ENCODE data around the gene TMEM255B.
"Not testable (repeated sequence)": the region's sequence is repeated elsewhere in the genome, so short reads cannot be mapped to it uniquely, and the experiment has no call there.

Gene TMEM255B

DNA sequence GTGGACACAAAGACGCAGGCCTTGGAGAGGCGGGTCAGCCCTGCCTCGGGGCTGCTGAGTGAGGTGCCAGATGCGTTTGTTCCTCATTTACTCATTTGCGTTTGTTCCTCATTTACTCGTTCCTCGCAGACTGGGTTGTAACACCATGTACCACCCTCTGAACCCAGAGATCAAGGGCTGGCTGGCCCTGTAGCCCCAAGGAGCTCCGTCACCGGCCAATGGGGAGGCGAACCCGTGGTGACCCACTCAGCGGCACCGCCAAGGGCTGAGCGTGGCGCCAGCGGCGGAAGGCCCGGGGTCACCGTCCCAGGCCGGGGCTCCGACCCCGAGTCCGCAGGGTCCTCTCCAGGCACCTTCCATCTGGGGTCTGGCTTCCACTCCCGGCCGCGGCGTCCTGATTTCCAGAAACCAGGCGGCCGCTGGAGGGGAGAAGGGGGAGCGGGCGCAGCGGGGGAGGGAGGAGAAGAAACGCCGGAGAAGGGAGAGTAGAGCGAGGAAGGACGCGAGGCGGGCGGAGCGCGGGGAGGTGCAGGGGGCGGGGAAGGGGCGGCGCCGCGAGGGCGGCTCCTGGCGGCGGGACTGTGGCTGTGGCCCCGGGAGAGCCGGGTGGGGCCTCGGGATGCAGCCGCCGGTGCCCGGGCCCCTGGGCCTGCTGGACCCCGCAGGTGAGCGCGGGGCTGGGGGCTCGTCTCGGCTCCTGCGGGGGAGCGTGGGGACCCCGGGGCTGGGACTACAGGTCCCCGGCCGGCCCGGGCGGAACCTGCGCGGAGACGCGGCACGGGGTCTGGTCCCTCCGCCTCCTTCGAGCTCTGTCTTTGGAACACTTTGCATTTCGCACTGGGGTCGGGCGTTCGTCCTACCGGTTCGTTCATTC, at the start of gene TMEM255B:
Gene TMEM255B (plus strand): TSS at position 576 of the 874 bp plus-strand sequence. CDS start 44 bp downstream, at position 620.
- Histone ChIP-seq H4K20me1 (peaks cover 0 to 9% (median 0%) of the 10 kb centered on the region in 11 experiments; a peak in 2 of 22 replicates), H3K9ac (peak within 1 kb of the TSS; percentile 65 to 92 (median 81)), H3K4me2 (peak within 1 kb of the TSS; percentile 93 to 99 (median 96)), H3K4me3 (peak within 1 kb of the TSS; percentile 55 to 76 (median 70)), H3K4me1 (peaks cover 18 to 40% (median 33%) of the 10 kb centered on the region in 10 experiments), H3K27me3 (peaks cover 28 to 52% (median 40%) of the 10 kb centered on the region in 11 experiments), H3K27ac (peak within 1 kb of the TSS; percentile 41 to 96 (median 79)), H3K9me3 (replicated peaks in 1 of 11) (no peaks in the 10 kb centered on the region), H3K36me3 (no peaks in the 10 kb centered on the region)
- TF ChIP-seq Cebpa-rat (IDR thresholded peaks at IDR 0.05) = no peak

DNA sequence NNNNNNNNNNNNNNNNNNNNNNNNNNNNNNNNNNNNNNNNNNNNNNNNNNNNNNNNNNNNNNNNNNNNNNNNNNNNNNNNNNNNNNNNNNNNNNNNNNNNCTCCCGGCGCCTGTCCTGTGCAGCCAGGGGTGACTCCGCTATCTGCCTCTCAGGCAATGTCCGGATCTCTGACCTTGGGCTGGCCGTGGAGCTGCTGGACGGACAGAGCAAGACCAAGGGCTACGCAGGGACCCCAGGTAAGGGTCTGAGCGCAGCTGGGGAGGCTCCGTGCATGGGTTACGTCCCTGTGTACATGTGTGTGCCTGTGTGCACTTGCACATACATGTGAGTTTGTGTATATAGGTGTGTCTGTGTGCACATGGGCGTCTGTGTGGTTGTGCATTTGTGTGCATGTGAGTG, 36.1 kb upstream of the TMEM255B start:
- no peaks in the 10 kb centered on the region for H3K36me3 ChIP-seq
- H4K20me1 ChIP-seq = peaks cover 0 to 4% (median 0%) of the 10 kb centered on the region in 11 experiments; a peak in 1 of 22 replicates
- H3K27me3 ChIP-seq = peaks cover 0 to 9% (median 1%) of the 10 kb centered on the region in 11 experiments; a peak in 11 of 22 replicates
- H3K4me3 ChIP-seq = no peak overlapping the region
- H3K27ac ChIP-seq = no peak overlapping the region
- TF ChIP-seq Cebpa-rat (IDR thresholded peaks at IDR 0.05) = no peak
- no peak overlapping the region for H3K9ac ChIP-seq
- H3K9me3 ChIP-seq (replicated peaks in 1 of 11) = peaks cover 12 to 22% (median 16%) of the 10 kb centered on the region in 11 experiments
- H3K4me2 ChIP-seq = no peak overlapping the region
- no peaks in the 10 kb centered on the region for H3K4me1 ChIP-seq

DNA sequence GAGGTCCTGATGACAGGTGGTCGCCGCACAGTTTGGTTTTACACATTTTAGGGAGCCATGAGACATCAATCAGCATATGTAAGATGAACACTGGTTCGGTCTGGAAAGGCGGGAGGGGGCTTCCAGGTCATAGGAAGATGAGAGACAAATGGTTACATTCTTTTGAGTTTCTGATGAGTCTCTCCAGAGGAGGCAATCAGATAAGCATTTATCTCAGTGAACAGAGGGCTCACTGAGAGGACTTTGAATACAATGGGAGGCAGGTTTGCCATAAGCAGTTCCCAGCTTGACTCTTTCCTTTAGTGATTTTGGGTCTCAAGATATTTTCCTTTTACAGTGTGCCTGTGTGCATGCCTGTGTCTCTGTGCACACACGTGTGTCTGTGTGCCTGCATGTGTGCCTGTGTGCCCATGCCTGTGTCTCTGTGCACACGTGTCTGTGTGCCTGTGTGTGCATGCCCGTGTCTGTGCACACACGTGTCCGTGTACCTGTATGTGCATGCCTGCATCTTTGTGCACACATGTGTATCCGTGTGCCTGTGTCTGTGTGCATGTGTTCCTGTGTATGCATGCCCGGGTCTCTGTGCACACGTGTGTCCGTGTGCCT, 35.5 kb upstream of the TMEM255B start:
- TF ChIP-seq Cebpa-rat (IDR thresholded peaks at IDR 0.05) = no peak
- Histone ChIP-seq H4K20me1 (peaks cover 0 to 7% (median 0%) of the 10 kb centered on the region in 11 experiments; a peak in 2 of 22 replicates), H3K4me1 (no peaks in the 10 kb centered on the region), H3K36me3 (no peaks in the 10 kb centered on the region), H3K4me2 (no peak overlapping the region), H3K4me3 (no peak overlapping the region), H3K9me3 (replicated peaks in 1 of 11) (peaks cover 18 to 28% (median 22%) of the 10 kb centered on the region in 11 experiments), H3K27me3 (peaks cover 4 to 15% (median 7%) of the 10 kb centered on the region in 11 experiments), H3K27ac (no peak overlapping the region), H3K9ac (no peak overlapping the region)

DNA sequence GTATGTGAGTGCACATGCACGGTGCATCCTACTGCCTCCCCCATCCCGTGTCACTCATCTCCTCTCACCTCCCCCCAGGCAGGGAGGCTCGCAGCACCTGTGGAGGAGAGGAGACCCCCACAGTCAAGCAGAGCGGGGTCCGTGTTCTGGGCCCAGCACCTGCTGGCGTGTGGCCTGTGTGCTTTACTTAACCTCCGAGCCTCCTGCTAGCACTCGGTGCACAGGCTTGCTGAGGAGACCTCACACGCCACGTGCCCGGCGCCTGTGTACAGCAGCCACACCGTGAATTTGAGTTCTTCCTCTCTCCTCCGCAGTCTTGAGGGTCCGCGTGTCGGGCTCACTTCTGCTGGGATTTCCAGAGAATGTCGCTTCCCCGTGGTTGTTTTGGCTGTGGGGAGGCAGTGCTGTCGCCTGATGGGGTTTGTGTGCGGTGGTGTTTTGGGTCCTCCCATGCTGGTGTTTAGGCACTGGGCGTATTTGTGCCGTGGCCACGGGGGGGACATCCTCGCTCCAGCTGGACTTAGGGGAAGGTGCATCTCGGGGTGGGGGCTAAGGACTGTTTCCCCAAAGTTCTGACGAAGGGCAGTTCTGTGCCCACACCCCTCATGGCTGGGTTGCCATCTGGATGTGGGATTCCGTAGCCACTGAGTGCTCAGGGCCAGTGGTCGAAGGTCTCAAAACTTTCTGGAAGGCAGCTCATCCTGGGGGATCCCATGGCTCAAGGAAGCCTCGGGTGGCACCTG, 34.8 kb upstream of the TMEM255B start:
- H3K27ac ChIP-seq = no peak overlapping the region
- no peaks in the 10 kb centered on the region for H3K36me3 ChIP-seq
- H4K20me1 ChIP-seq = peaks cover 0 to 13% (median 0%) of the 10 kb centered on the region in 11 experiments; a peak in 5 of 22 replicates
- peaks cover 11 to 22% (median 14%) of the 10 kb centered on the region in 11 experiments for H3K27me3 ChIP-seq
- TF ChIP-seq Cebpa-rat (IDR thresholded peaks at IDR 0.05) = no peak
- H3K4me1 ChIP-seq = no peaks in the 10 kb centered on the region
- no peak overlapping the region for H3K4me3 ChIP-seq
- H3K4me2 ChIP-seq = no peak overlapping the region
- no peak overlapping the region for H3K9ac ChIP-seq
- peaks cover 19 to 32% (median 24%) of the 10 kb centered on the region in 11 experiments for H3K9me3 ChIP-seq (replicated peaks in 1 of 11)

DNA sequence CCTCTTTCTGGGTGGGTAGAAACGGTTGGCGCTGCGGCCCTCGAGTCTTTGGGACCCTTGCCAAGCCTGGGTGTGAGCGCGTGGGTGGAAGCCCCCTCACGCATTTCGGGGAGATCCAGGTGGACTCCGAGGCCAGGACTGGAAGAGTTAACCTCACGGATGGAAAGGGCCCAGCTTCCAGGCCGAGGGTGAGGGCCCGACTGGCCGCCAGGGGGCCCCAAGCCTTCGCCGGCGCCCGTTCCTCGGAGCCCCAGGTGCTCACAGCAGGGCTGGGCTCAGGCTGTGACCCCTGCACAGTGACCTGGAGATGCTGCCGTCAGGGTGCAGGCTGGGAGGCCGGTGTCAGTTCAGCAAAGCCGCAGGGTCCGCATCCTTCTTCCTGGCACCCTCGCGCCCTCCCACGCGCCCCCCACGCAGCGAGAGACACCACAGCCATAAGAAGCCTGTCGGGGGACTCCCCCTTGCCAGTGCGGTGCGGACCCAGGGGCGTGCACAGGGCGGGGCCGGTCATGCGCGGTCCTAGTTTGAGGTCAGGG, 34.2 kb upstream of the TMEM255B start:
- Histone ChIP-seq H3K27me3 (peaks cover 17 to 29% (median 21%) of the 10 kb centered on the region in 11 experiments), H4K20me1 (peaks cover 0 to 19% (median 0%) of the 10 kb centered on the region in 11 experiments; a peak in 5 of 22 replicates), H3K9me3 (replicated peaks in 1 of 11) (peaks cover 19 to 32% (median 24%) of the 10 kb centered on the region in 11 experiments), H3K27ac (no peak overlapping the region), H3K4me3 (no peak overlapping the region), H3K4me1 (no peaks in the 10 kb centered on the region), H3K36me3 (no peaks in the 10 kb centered on the region), H3K4me2 (no peak overlapping the region), H3K9ac (no peak overlapping the region)
- TF ChIP-seq Cebpa-rat (IDR thresholded peaks at IDR 0.05) = no peak

DNA sequence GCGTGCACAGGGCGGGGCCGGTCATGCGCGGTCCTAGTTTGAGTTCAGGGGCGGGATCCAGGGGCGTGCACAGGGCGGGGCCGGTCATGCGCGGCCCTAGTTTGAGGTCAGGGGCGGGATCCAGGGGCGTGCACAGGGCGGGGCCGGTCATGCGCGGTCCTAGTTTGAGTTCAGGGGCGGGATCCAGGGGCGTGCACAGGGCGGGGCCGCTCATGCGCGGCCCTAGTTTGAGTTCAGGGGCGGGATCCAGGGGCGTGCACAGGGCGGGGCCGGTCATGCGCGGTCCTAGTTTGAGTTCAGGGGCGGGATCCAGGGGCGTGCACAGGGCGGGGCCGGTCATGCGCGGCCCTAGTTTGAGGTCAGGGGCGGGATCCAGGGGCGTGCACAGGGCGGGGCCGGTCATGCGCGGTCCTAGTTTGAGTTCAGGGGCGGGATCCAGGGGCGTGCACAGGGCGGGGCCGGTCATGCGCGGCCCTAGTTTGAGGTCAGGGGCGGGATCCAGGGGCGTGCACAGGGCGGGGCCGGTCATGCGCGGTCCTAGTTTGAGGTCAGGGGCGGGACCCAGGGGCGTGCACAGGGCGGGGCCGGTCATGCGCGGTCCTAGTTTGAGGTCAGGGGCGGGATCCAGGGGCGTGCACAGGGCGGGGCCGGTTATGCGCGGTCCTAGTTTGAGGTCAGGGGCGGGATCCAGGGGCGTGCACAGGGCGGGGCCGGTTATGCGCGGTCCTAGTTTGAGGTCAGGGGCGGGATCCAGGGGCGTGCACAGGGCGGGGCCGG, 33.5 kb upstream of the TMEM255B start:
- not testable (repeated sequence) for H3K9ac ChIP-seq, H3K4me2 ChIP-seq, H3K27ac ChIP-seq, H3K4me3 ChIP-seq, H3K36me3 ChIP-seq, H3K4me1 ChIP-seq
- peaks cover 19 to 32% (median 24%) of the 10 kb centered on the region in 11 experiments for H3K9me3 ChIP-seq (replicated peaks in 1 of 11)
- H3K27me3 ChIP-seq = peaks cover 24 to 35% (median 27%) of the 10 kb centered on the region in 11 experiments
- peaks cover 0 to 22% (median 0%) of the 10 kb centered on the region in 11 experiments; a peak in 5 of 22 replicates for H4K20me1 ChIP-seq

DNA sequence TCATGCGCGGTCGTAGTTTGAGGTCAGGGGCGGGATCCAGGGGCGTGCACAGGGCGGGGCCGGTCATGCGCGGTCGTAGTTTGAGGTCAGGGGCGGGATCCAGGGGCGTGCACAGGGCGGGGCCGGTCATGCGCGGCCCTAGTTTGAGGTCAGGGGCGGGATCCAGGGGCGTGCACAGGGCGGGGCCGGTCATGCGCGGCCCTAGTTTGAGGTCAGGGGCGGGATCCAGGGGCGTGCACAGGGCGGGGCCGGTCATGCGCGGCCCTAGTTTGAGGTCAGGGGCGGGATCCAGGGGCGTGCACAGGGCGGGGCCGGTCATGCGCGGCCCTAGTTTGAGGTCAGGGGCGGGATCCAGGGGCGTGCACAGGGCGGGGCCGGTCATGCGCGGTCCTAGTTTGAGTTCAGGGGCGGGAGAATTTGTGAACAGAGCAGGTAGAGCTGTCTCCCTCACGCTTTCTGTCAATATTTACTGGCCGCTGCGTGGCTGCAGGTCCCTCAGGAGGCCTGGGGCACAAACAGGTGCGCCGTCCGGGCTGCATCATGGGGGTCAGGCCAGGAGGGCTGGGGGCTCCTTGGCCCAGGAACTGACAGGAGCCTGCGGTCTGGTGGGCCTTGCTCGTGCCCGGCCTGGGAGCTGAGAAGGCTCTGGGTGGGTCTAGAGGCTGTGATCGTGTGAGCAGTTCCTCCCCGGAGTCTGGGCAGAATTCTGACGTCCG, 32.8 kb upstream of the TMEM255B start:
- Histone ChIP-seq H3K9me3 (replicated peaks in 1 of 11) (peaks cover 19 to 32% (median 24%) of the 10 kb centered on the region in 11 experiments), H3K27me3 (peaks cover 32 to 43% (median 35%) of the 10 kb centered on the region in 11 experiments), H4K20me1 (peaks cover 0 to 30% (median 1%) of the 10 kb centered on the region in 11 experiments; a peak in 6 of 22 replicates)
- H3K36me3 ChIP-seq, H3K27ac ChIP-seq, H3K9ac ChIP-seq, H3K4me3 ChIP-seq, H3K4me2 ChIP-seq, H3K4me1 ChIP-seq: not testable (repeated sequence)

All from BLaER1 treated with 17β-estradiol and CSF1 and Interleukin-3, amounts not matched to agents 10 nM and 100 nM (cell line).